HCT116 (cell line): ENCODE data around the gene IVD. TPM values are rescaled to one million over a fixed set of nuclear protein-coding genes. Genes with fewer than 3 reads are reported as not detected.

Experiments
- ATAC-seq: fragments of 200-7000 bp; cut with Tn5 transposase; 2 replicates; pipeline ENCODE4 v1.9.1; 2020; ENCODE audit warnings: mild to moderate bottlenecking, moderate library complexity
- BruUV-seq: library from RNA; stranded (reverse); fragments of 400-500 nt; replicated peaks from 2 replicates; lab custom pipeline; 2021; lab: Mats Ljungman, UMichigan
- CTCF ChIA-PET: fragments of 300-600 bp; sonication (Branson Sonifier 250); formaldehyde crosslinking; loops from one replicate; lab custom pipeline; 2021; ENCODE audit warnings: antibody characterized with exemption; lab: Charles Lee
- POLR2A ChIA-PET: fragments of 300-600, 350-600 bp; sonication (Branson Sonifier 250); formaldehyde crosslinking; loops from one replicate; lab custom pipeline; 2021; ENCODE audit warnings: antibody characterized with exemption; lab: Charles Lee
- RAD21 ChIA-PET, 2 experiments: fragments of 300-600 bp; sonication (Branson Sonifier 250); formaldehyde crosslinking; loops; one replicate each; lab custom pipeline; 2023; ENCODE audit warnings: low total read pairs in 2 of 2; ENCODE audit not compliant: uncharacterized antibody in 2 of 2, unreplicated experiment in 2 of 2, low non-redundant PET in 1 of 2; lab: Charles Lee
- DNase-seq: peaks from one replicate; pipeline ENCODE4 v3.0.0-alpha.2; 2010; ENCODE audit warnings: low read depth, low spot score
- H2AFZ ChIP-seq: fragments of 200-600 bp; shearing (Covaris generic), sonication (generic); 2 replicates; pipeline ENCODE4 v1.6.1; 2017; ENCODE audit warnings: low read depth, mixed run types, mixed read lengths, antibody characterized with exemption, low read length; ENCODE audit not compliant: poor library complexity, severe bottlenecking
- H3K27ac ChIP-seq: 2 replicates; pipeline ENCODE4 v1.5.1; 2012; ENCODE audit warnings: low read depth, low read length
- H3K27me3 ChIP-seq: fragments of 200-600 bp; sonication (generic); 2 replicates; pipeline ENCODE4 v1.6.1; 2016; ENCODE audit warnings: mixed run types, low read length, mixed read lengths; ENCODE audit not compliant: insufficient read depth
- H3K36me3 ChIP-seq, 2 experiments: fragments of 200-500 bp in 1 of 2; fragments of 200-600 bp in 1 of 2; sonication (Bioruptor generic) in 1 of 2; sonication (generic) in 1 of 2; 2 replicates each; pipeline versions ENCODE4 v1.5.1 to v1.6.1; 2014 to 2016; ENCODE audit warnings: low read length in 2 of 2, inconsistent platforms in 1 of 2, mixed read lengths in 1 of 2, mixed run types in 1 of 2; ENCODE audit not compliant: insufficient read depth in 2 of 2, control insufficient read depth in 1 of 2
- H3K4me1 ChIP-seq, 2 experiments: fragments of 200-600 bp in 1 of 2; sonication (generic) in 1 of 2; 2 replicates each; pipeline versions ENCODE4 v1.5.1 to v1.6.1; 2012 to 2017; ENCODE audit warnings: low read length in 2 of 2, inconsistent platforms in 1 of 2, mild to moderate bottlenecking in 1 of 2, mixed read lengths in 1 of 2, mixed run types in 1 of 2, moderate library complexity in 1 of 2; ENCODE audit not compliant: insufficient read depth in 2 of 2, control insufficient read depth in 1 of 2
- H3K4me2 ChIP-seq: fragments of 200-600 bp; sonication (generic); 2 replicates; pipeline ENCODE4 v1.6.1; 2017; ENCODE audit warnings: mixed run types, low read length, mixed read lengths
- H3K4me3 ChIP-seq, 2 experiments: fragments of 200-600 bp in 1 of 2; sonication (generic) in 1 of 2; replicated peaks in 1 of 2; 2 replicates each; pipeline ENCODE4 v1.5.1; 2011 to 2016; ENCODE audit warnings: low read length in 2 of 2, control low read depth in 1 of 2, low read depth in 1 of 2, mild to moderate bottlenecking in 1 of 2, mixed read lengths in 1 of 2, mixed run types in 1 of 2
- H3K79me2 ChIP-seq: fragments of 200-600 bp; sonication (generic); 2 replicates; pipeline ENCODE4 v1.6.1; 2017; ENCODE audit warnings: mild to moderate bottlenecking, mixed run types, low read length, moderate library complexity, mixed read lengths; ENCODE audit not compliant: insufficient read depth
- H3K9ac ChIP-seq: fragments of 200-600 bp; sonication (generic); 2 replicates; pipeline ENCODE4 v1.6.1; 2016; ENCODE audit warnings: low read length, mixed read lengths
- H3K9me2 ChIP-seq: fragments of 200-600 bp; sonication (generic), shearing (Covaris generic); 2 replicates; pipeline ENCODE4 v1.6.1; 2017; ENCODE audit warnings: mixed run types, mild to moderate bottlenecking, moderate library complexity; ENCODE audit not compliant: insufficient read depth
- H3K9me3 ChIP-seq, 2 experiments: fragments of 200-500 bp in 1 of 2; fragments of 200-600 bp in 1 of 2; sonication (Bioruptor generic) in 1 of 2; sonication (generic) in 1 of 2; 2 replicates each; pipeline ENCODE4 v1.6.1; 2014 to 2017; ENCODE audit warnings: low read length in 2 of 2, mixed read lengths in 2 of 2, inconsistent platforms in 1 of 2, low read depth in 1 of 2, mild to moderate bottlenecking in 1 of 2, mixed run types in 1 of 2, moderate library complexity in 1 of 2; ENCODE audit not compliant: control insufficient read depth in 1 of 2, insufficient read depth in 1 of 2
- H4K20me1 ChIP-seq: fragments of 200-600 bp; sonication (generic), shearing (Covaris generic); 2 replicates; pipeline ENCODE4 v1.6.1; 2017; ENCODE audit warnings: mixed run types, mild to moderate bottlenecking, moderate library complexity; ENCODE audit not compliant: insufficient read depth
- CBX3 ChIP-seq: IDR thresholded peaks from 2 replicates; pipeline ENCODE4 v1.6.1; 2012; ENCODE audit warnings: low read depth
- CEBPB ChIP-seq: IDR thresholded peaks from 2 replicates; pipeline ENCODE4 v1.6.1; 2012; ENCODE audit warnings: low read depth
- ELF1 ChIP-seq: IDR thresholded peaks from 2 replicates; pipeline ENCODE4 v1.6.1; 2012; ENCODE audit warnings: low read depth, borderline replicate concordance
- JUND ChIP-seq: IDR thresholded peaks from 2 replicates; pipeline ENCODE4 v1.6.1; 2012
- POLR2A ChIP-seq: IDR thresholded peaks from 2 replicates; pipeline ENCODE4 v1.7.0; 2011; ENCODE audit warnings: borderline replicate concordance; ENCODE audit not compliant: insufficient read depth, insufficient read length; ENCODE audit errors: extremely low read depth
- RAD21 ChIP-seq: IDR thresholded peaks from 2 replicates; pipeline ENCODE4 v1.6.1; 2012; ENCODE audit warnings: low read depth, mild to moderate bottlenecking
- SP1 ChIP-seq: IDR thresholded peaks from 2 replicates; pipeline ENCODE4 v1.6.1; 2012; ENCODE audit warnings: low read depth
- YY1 ChIP-seq: IDR thresholded peaks from 2 replicates; pipeline ENCODE4 v1.6.1; 2011; ENCODE audit warnings: low read length, low read depth, moderate library complexity, mild to moderate bottlenecking; ENCODE audit not compliant: insufficient replicate concordance; ENCODE audit errors: extremely low read depth
- ZFX ChIP-seq: fragments of 450-650 bp; IDR thresholded peaks from 2 replicates; pipeline ENCODE4 v1.6.1; 2017
- ZNF274 ChIP-seq: fragments of 200-500 bp; sonication (Bioruptor generic); IDR thresholded peaks from 2 replicates; pipeline ENCODE4 v1.6.1; 2014; ENCODE audit warnings: mild to moderate bottlenecking, low read depth, low read length, inconsistent platforms
- intact Hi-C: fragments of 100-400 bp; cut with micrococcal nuclease; formaldehyde crosslinking; loops from 2 replicates; pipeline ENCODE4 v1.10.0; 2022
- total RNA-seq: library from RNA; stranded (reverse); gene quantifications from one replicate; pipeline ENCODE4 v1.2.1, GENCODE V29; 2021; ENCODE audit not compliant: unreplicated experiment
- TF ChIP-seq, protein P1 (sequence below): IDR thresholded peaks from 2 replicates; pipeline ENCODE4 v1.6.1; 2012
- TF ChIP-seq, protein P2 (sequence below): IDR thresholded peaks from 2 replicates; pipeline ENCODE4 v1.6.1; 2012

The IVD gene
- total RNA-seq, 1 experiment from 2014 or later, result 65.6 TPM

DNA sequence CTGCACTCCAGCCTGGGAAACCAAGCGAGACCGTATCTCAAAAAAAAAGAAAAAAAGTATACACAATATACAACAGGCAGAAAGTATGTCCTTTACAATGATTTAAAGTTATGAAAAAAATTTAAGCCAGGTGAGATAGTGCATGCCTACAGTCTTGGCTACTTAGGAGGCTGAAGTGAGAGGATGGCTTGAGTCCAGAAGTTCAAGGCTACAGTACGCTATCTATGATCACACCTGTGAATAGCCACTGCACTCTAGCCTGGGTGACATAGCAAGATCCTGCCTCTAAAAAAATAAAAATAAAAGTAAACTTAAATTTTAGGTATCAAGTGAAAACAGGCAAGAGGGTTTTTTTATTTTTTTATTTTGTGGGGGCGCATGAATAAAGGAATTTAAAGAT is 26.2 kb upstream of the IVD start (continued):
- TF ChIP-seq RAD21 (no peak), ELF1 (no peak), POLR2A (no peak), SP1 (no peak)
- TF ChIP-seq, protein P1, sequence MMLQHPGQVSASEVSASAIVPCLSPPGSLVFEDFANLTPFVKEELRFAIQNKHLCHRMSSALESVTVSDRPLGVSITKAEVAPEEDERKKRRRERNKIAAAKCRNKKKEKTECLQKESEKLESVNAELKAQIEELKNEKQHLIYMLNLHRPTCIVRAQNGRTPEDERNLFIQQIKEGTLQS, result no peak

DNA sequence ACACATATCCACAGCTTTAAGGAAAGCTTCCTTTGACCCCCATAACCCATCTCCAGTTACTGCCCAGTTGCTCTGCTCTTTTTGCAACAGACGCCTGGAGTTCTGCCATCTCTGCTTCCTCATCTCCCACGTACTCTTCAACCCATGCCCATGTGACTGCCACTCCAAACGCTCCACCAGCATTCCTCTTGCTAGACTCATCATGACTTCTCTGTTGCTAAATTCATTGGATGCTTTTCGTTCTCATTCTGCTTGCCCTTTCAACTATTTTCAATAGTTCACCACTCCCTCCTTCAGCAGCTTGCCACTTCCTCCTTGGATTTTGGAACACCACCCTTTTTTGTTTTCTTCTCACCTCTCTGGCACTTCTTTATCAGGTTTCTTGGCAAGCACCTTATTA is 25.7 kb upstream of the IVD start:
- Histone ChIP-seq H3K4me1 (peaks cover 15 to 31% of the 10 kb centered on the region in 2 experiments), H3K9ac (no peak overlapping the region), H3K27ac (peak overlapping the region; percentile 48; the same call in 1 of the 2 replicates), H3K4me3 (peak overlapping the region in 1 of 2 experiments; percentile 12; a peak in 2 of 4 replicates), H3K27me3 (no peaks in the 10 kb centered on the region), H2AFZ (peak overlapping the region; percentile 27), H3K36me3 (peaks cover 0 to 4% of the 10 kb centered on the region in 2 experiments; a peak in 1 of 4 replicates), H3K4me2 (peak overlapping the region; percentile 65), H3K9me3 (no peaks in the 10 kb centered on the region), H3K79me2 (peaks cover 21% of the 10 kb centered on the region), H4K20me1 (no peaks in the 10 kb centered on the region), H3K9me2 (no peaks in the 10 kb centered on the region)
- BruUV-seq, result no TSS peak
- ChIA-PET CTCF (interaction anchor here (1.2 kb wide), 1 partner anchor 41 kb away, joined by 3 read pairs; no protein-coding TSS in a partner anchor), RAD21 (no interaction called here), POLR2A (interaction anchor here (1.4 kb wide), 1 partner anchor 10 kb away, joined by 4 read pairs; no protein-coding TSS in a partner anchor)
- intact Hi-C loops, result no loop called here
- TF ChIP-seq, protein P2, sequence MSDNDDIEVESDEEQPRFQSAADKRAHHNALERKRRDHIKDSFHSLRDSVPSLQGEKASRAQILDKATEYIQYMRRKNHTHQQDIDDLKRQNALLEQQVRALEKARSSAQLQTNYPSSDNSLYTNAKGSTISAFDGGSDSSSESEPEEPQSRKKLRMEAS, result peak; percentile 38; the same call in 1 of the 2 replicates
- TF ChIP-seq SP1 (0 out of 2 replicates have a peak, but pooled peaks have one; percentile 15), ZNF274 (no peak), JUND (0 out of 2 replicates have a peak, but pooled peaks have one; percentile 8), CBX3 (peak; percentile 30; the same call in 1 of the 2 replicates), CEBPB (peak; percentile 30; the same call in 1 of the 2 replicates), ZFX (no peak), YY1 (peak; percentile 48)
- ATAC-seq (peak; percentile 42), DNase-seq (peak; percentile 28)
